H1 (cell line): ENCODE measurements around the gene DEAF1. TPM values are rescaled to one million over a fixed set of nuclear protein-coding genes. Genes with fewer than 3 reads are reported as not detected.

Source experiments
- GABPA ChIP-seq: IDR thresholded peaks from 2 replicates; pipeline ENCODE4 v1.6.1; 2011; ENCODE audit warnings: mild to moderate bottlenecking, low read length, moderate library complexity, borderline replicate concordance; ENCODE audit not compliant: insufficient read depth
- JUND ChIP-seq: IDR thresholded peaks from 2 replicates; pipeline ENCODE4 v1.6.1; 2011; ENCODE audit warnings: mild to moderate bottlenecking, improper control_type of control experiment, low read length
- RNF2 ChIP-seq: fragments of 200-900, 300-1000 bp; sonication (generic); IDR thresholded peaks from 2 replicates; pipeline ENCODE4 v1.7.1; 2016; ENCODE audit warnings: borderline replicate concordance, low read depth, mild to moderate bottlenecking, antibody characterized with exemption, low read length; ENCODE audit not compliant: poor library complexity, severe bottlenecking; ENCODE audit errors: missing control alignments
- SIX5 ChIP-seq: IDR thresholded peaks from 2 replicates; pipeline ENCODE4 v1.6.1; 2011; ENCODE audit warnings: mild to moderate bottlenecking, low read depth, low read length
- TAF7 ChIP-seq: optimal IDR thresholded peaks from 2 replicates; pipeline ENCODE3; 2011; ENCODE audit warnings: low read depth, mild to moderate bottlenecking, inconsistent platforms, low read length, moderate library complexity, borderline replicate concordance
- USF2 ChIP-seq: IDR thresholded peaks from 2 replicates; pipeline ENCODE4 v1.6.1; 2011; ENCODE audit warnings: low read length, improper control_type of control experiment
- polyA plus RNA-seq, 7 experiments: library from polyadenylated mRNA; depleted of rRNA in 3 of 7; stranded (reverse) in 5 of 7; unstranded in 2 of 7; fragments of >200 nt in 5 of 7; fragments of 200-250 nt in 2 of 7; gene quantifications; 1 replicate in 5 of 7; 2 replicates in 1 of 7; 4 replicates in 1 of 7; pipeline versions ENCODE4 v1.2.1 to v1.2.3, GENCODE V29; 2011 to 2013; ENCODE audit warnings: missing spikeins in 2 of 7, mixed read lengths in 2 of 7
- total RNA-seq: library from RNA; stranded (reverse); fragmentation: NEBNext Ultra II Directional; extraction: Animal tissue kit (Norgen Biotek cat#: 25700); gene quantifications from 2 replicates; pipeline ENCODE4 v1.2.1, GENCODE V29; 2021

Gene DEAF1
- total and polyA plus RNA-seq, 2 of the 8 experiments (the other 6 are each of a cell fraction or from before 2014, with no cell fraction given), result 47.3 to 58.4 TPM

- no peak for TF ChIP-seq USF2
- TF ChIP-seq RNF2, result no peak
- no peak for TF ChIP-seq JUND
- TF ChIP-seq SIX5, result no peak
- TF ChIP-seq GABPA, result no peak
- TF ChIP-seq TAF7, result no peak
These were observed 9.2 kb upstream of the DEAF1 start (continued) for GRCh38 chr11:704228-704674.
